ENCODE results near the gene SELL. TPM values are rescaled to one million over a fixed set of nuclear protein-coding genes. Genes with fewer than 3 reads are reported as not detected.

SELL gene
- total RNA-seq, 1 experiment from 2014 or later, result not detected

DNA sequence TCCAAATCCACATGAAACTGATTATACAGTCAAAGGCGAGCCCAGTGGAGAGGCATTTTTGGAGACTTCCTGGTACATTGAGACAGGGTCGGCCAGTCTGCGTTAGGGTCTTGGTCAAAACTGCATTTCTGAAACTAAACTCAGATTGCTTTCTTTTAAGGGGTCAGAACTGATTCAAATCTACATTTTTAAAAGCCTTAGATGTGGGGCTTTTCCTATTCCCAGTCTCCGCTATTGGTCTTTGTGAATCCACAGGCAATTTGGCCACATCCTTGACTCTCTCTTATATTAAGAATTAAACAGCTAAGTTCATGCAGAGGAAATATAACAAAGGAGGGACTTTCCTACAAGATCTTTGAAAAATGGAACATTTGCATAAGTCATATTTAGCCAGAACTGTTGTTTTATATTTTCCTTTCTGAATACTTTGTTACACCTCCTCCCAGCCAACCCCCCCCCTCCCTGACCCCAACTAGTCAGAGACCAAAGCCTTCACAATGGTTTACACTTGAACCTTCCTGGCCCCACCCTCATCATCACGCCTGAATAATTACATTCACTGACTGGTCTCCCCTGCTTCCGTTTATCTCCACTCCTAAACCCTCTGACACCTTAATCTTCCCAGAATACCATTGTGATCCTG is 30.9 kb downstream of the SELL start:
- no peak overlapping the region for H3K27ac ChIP-seq (ENCODE audit: low read depth, low read length, poor library complexity, severe bottlenecking)
- ChIA-PET POLR2A (ENCODE audit: low non-redundant PET) (no interaction called here), CTCF (no interaction called here)
- H3K4me3 ChIP-seq (ENCODE audit: low read depth, low read length, poor library complexity, severe bottlenecking), result no peak overlapping the region
- intact Hi-C loops (cut with micrococcal nuclease; ENCODE audit: unreplicated experiment), result no loop called here
- DNase-seq (ENCODE audit: low spot score), result no peak
- H3K4me1 ChIP-seq (ENCODE audit: insufficient read depth, low read length, poor library complexity, severe bottlenecking), result no peaks in the 10 kb centered on the region
- H3K27me3 ChIP-seq (replicated peaks; ENCODE audit: insufficient read depth, low read depth, low read length, poor library complexity), result peaks cover 8% of the 10 kb centered on the region
- TF ChIP-seq, protein P1, sequence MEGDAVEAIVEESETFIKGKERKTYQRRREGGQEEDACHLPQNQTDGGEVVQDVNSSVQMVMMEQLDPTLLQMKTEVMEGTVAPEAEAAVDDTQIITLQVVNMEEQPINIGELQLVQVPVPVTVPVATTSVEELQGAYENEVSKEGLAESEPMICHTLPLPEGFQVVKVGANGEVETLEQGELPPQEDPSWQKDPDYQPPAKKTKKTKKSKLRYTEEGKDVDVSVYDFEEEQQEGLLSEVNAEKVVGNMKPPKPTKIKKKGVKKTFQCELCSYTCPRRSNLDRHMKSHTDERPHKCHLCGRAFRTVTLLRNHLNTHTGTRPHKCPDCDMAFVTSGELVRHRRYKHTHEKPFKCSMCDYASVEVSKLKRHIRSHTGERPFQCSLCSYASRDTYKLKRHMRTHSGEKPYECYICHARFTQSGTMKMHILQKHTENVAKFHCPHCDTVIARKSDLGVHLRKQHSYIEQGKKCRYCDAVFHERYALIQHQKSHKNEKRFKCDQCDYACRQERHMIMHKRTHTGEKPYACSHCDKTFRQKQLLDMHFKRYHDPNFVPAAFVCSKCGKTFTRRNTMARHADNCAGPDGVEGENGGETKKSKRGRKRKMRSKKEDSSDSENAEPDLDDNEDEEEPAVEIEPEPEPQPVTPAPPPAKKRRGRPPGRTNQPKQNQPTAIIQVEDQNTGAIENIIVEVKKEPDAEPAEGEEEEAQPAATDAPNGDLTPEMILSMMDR (conservative IDR thresholded peaks at IDR 0.05; ENCODE audit: low read depth, low read length), result no peak
- no peak for TF ChIP-seq EZH2 (IDR thresholded peaks at IDR 0.05; ENCODE audit: borderline replicate concordance, low read depth, low read length, poor library complexity, severe bottlenecking)
- H3K9me3 ChIP-seq (ENCODE audit: low read depth, low read length, poor library complexity, severe bottlenecking), result no peaks in the 10 kb centered on the region
- no TSS peak for BruUV-seq (replicated peaks)
- H3K36me3 ChIP-seq (ENCODE audit: insufficient read depth, low read length, poor library complexity, severe bottlenecking), result no peaks in the 10 kb centered on the region

DNA sequence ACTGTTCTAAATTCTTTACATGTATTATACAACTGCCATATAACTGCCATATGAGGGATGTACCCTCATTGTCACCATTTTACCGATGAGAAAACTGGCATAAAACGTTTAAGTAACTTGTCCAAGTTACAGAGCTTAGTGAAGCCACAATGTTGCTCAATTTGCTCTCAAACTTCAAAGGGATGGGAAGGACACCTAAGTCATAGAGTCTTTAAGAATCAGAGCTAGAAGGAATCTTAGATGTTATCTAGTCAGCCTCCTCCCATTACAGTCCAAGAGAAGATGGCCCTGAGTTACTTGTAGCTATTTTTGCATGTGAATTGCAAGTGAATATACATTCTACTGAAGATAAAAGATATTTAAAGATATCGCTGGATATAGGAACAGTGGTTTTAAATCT is 31.7 kb downstream of the SELL start:
- ChIA-PET POLR2A (ENCODE audit: low non-redundant PET) (no interaction called here), CTCF (no interaction called here)
- TF ChIP-seq, protein P1 (conservative IDR thresholded peaks at IDR 0.05; ENCODE audit: low read depth, low read length), result no peak
- TF ChIP-seq EZH2 (IDR thresholded peaks at IDR 0.05; ENCODE audit: borderline replicate concordance, low read depth, low read length, poor library complexity, severe bottlenecking), result no peak
- intact Hi-C loops (cut with micrococcal nuclease; ENCODE audit: unreplicated experiment), result no loop called here
- peaks cover 8% of the 10 kb centered on the region for H3K27me3 ChIP-seq (replicated peaks; ENCODE audit: insufficient read depth, low read depth, low read length, poor library complexity)
- H3K4me3 ChIP-seq (ENCODE audit: low read depth, low read length, poor library complexity, severe bottlenecking), result no peak overlapping the region
- BruUV-seq (replicated peaks), result no TSS peak
- H3K36me3 ChIP-seq (ENCODE audit: insufficient read depth, low read length, poor library complexity, severe bottlenecking), result no peaks in the 10 kb centered on the region
- no peak for DNase-seq (ENCODE audit: low spot score)
- no peaks in the 10 kb centered on the region for H3K4me1 ChIP-seq (ENCODE audit: insufficient read depth, low read length, poor library complexity, severe bottlenecking)
- H3K27ac ChIP-seq (ENCODE audit: low read depth, low read length, poor library complexity, severe bottlenecking), result no peak overlapping the region
- no peaks in the 10 kb centered on the region for H3K9me3 ChIP-seq (ENCODE audit: low read depth, low read length, poor library complexity, severe bottlenecking)

DNA sequence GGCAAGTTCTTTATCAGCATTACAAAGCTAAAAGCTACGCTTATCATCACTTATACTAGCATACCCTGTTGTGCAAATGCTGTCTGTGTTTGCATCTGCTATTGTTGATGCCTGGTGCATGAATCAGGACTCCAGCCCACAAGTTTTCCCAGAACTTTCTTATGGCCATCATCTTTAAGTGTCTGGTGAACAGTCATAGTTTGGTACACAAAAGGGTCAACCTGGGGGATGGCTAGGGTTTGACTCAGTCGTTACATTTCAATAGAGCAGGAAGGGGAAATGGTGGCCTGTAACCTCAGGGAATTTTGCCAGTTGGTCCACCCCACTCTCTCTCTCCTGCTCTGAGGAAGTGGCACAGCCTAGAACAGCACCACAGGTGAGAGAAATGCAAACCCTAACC is 35.4 kb downstream of the SELL start:
- H3K4me3 ChIP-seq (ENCODE audit: low read depth, low read length, poor library complexity, severe bottlenecking), result no peak overlapping the region
- H3K36me3 ChIP-seq (ENCODE audit: insufficient read depth, low read length, poor library complexity, severe bottlenecking), result no peaks in the 10 kb centered on the region
- CTCF ChIA-PET, result no interaction called here
- POLR2A ChIA-PET (ENCODE audit: low non-redundant PET), result no interaction called here
- DNase-seq (ENCODE audit: low spot score), result no peak
- BruUV-seq (replicated peaks), result no TSS peak
- TF ChIP-seq EZH2 (IDR thresholded peaks at IDR 0.05; ENCODE audit: borderline replicate concordance, low read depth, low read length, poor library complexity, severe bottlenecking), result no peak
- TF ChIP-seq, protein P1 (conservative IDR thresholded peaks at IDR 0.05; ENCODE audit: low read depth, low read length), result no peak
- H3K27ac ChIP-seq (ENCODE audit: low read depth, low read length, poor library complexity, severe bottlenecking), result no peak overlapping the region
- intact Hi-C loops (cut with micrococcal nuclease; ENCODE audit: unreplicated experiment), result no loop called here
- no peaks in the 10 kb centered on the region for H3K4me1 ChIP-seq (ENCODE audit: insufficient read depth, low read length, poor library complexity, severe bottlenecking)
- H3K27me3 ChIP-seq (replicated peaks; ENCODE audit: insufficient read depth, low read depth, low read length, poor library complexity), result peaks cover 1% of the 10 kb centered on the region
- no peaks in the 10 kb centered on the region for H3K9me3 ChIP-seq (ENCODE audit: low read depth, low read length, poor library complexity, severe bottlenecking)
